ENCODE measurements around the gene MYOZ3.

- TF ChIP-seq ATF3 (IDR thresholded peaks at IDR 0.05) (no peak), RAD21 (IDR thresholded peaks at IDR 0.05) (no peak)
Observed at GRCh38 chr5:150665044-150665443, 4.0 kb downstream of the MYOZ3 start.

Measured in liver (tissue), 2 donors.